GM21723 (cell line): Measurements from ENCODE around the gene KCNH1.
"Not testable (repeated sequence)": the region's sequence is repeated elsewhere in the genome, so short reads cannot be mapped to it uniquely, and the experiment has no call there.

Source experiments
- ATAC-seq: cut with Tn5 transposase; IDR thresholded peaks from one replicate; pipeline ENCODE4 v1.9.1; 2021; ENCODE audit warnings: mild to moderate bottlenecking, moderate library complexity; ENCODE audit not compliant: unreplicated experiment

The KCNH1 gene

GRCh38 chr1:210692796-210693195 is 441.2 kb downstream of the KCNH1 start:
- peak; percentile 42 for ATAC-seq

GRCh38 chr1:210691039-210691610 is 442.8 kb downstream of the KCNH1 start:
- ATAC-seq, result no peak

GRCh38 chr1:210690236-210690635 is 443.7 kb downstream of the KCNH1 start:
- ATAC-seq, result no peak

GRCh38 chr1:210689826-210690225 is 444.1 kb downstream of the KCNH1 start:
- no peak for ATAC-seq

- ATAC-seq, result no peak
These were observed 445.3 kb downstream of the KCNH1 start for GRCh38 chr1:210688512-210689234.

GRCh38 chr1:210687582-210688279 is 446.2 kb downstream of the KCNH1 start:
- no peak for ATAC-seq

- ATAC-seq, result no peak
These were observed 447.1 kb downstream of the KCNH1 start for GRCh38 chr1:210686841-210687240.

- ATAC-seq, result no peak
These were observed 448.7 kb downstream of the KCNH1 start for GRCh38 chr1:210685295-210685650.

GRCh38 chr1:210684466-210685294 is 449.3 kb downstream of the KCNH1 start:
- ATAC-seq, result peak; percentile 94

- ATAC-seq, result no peak
These were observed 450.4 kb downstream of the KCNH1 start for GRCh38 chr1:210683403-210684047.

GRCh38 chr1:210681158-210681557 is 452.8 kb downstream of the KCNH1 start:
- no peak for ATAC-seq

- no peak for ATAC-seq
These were observed 455.6 kb downstream of the KCNH1 start for GRCh38 chr1:210678306-210678705.

GRCh38 chr1:210677533-210677932 is 456.4 kb downstream of the KCNH1 start:
- no peak for ATAC-seq

GRCh38 chr1:210676539-210676938 is 457.4 kb downstream of the KCNH1 start:
- ATAC-seq, result no peak

GRCh38 chr1:210674151-210674550 is 459.8 kb downstream of the KCNH1 start:
- ATAC-seq, result no peak

- ATAC-seq, result no peak
These were observed 464.0 kb downstream of the KCNH1 start for GRCh38 chr1:210669951-210670350.

- no peak for ATAC-seq
These were observed 470.0 kb downstream of the KCNH1 start for GRCh38 chr1:210663730-210664573.

GRCh38 chr1:210662291-210663050 is 471.5 kb downstream of the KCNH1 start:
- no peak for ATAC-seq

- ATAC-seq, result not testable (repeated sequence)
These were observed 472.4 kb downstream of the KCNH1 start for GRCh38 chr1:210661520-210661919.
